Esophagus squamous epithelium (tissue), 5 donors: ENCODE data around the gene HMCES. TPM values are rescaled to one million over a fixed set of nuclear protein-coding genes. Genes with fewer than 3 reads are reported as not detected.

Source experiments
- DNase-seq: peaks from one replicate; lab custom pipeline; 2025; lab: John Stamatoyannopoulos, UW
- H3K27ac ChIP-seq, 4 donors: fragments of 200-600 bp; sonication (generic); one replicate each; pipeline ENCODE4 v1.5.1; 2016 to 2019; ENCODE audit warnings: mild to moderate bottlenecking in 1 of 4
- H3K27me3 ChIP-seq, 4 donors: fragments of 200-600 bp; sonication (generic); 1 replicate in 3 of 4; 2 replicates in 1 of 4; pipeline versions ENCODE4 v1.5.1 to v1.6.0; 2017 to 2021; ENCODE audit warnings: antibody characterized with exemption in 1 of 4
- H3K36me3 ChIP-seq, 3 donors: fragments of 200-600 bp; sonication (generic); one replicate each; pipeline ENCODE4 v1.5.1; 2016 to 2019
- H3K4me1 ChIP-seq, 3 donors: fragments of 200-600 bp; sonication (generic); one replicate each; pipeline ENCODE4 v1.5.1; 2017 to 2019
- H3K4me3 ChIP-seq, 4 donors: fragments of 200-600 bp; sonication (generic); 1 replicate in 3 of 4; 2 replicates in 1 of 4; pipeline ENCODE4 v1.5.1; 2016 to 2019; ENCODE audit warnings: mild to moderate bottlenecking in 2 of 4, moderate library complexity in 1 of 4
- H3K9me3 ChIP-seq, 3 donors: fragments of 200-600 bp; sonication (generic); one replicate each; pipeline ENCODE4 v1.5.1; 2016 to 2019
- POLR2A ChIP-seq, 4 donors: fragments of 450-650 bp; IDR thresholded peaks; one replicate each; pipeline ENCODE4 v1.6.1; 2017; ENCODE audit warnings: antibody characterized with exemption in 4 of 4, mild to moderate bottlenecking in 4 of 4, moderate library complexity in 3 of 4
- WGBS, 2 donors: methylation state at CpG; one replicate each; pipeline ENCODE4 v1.1.5; 2018; 5-methylcytosine and 5-hydroxymethylcytosine counted together
- intact Hi-C: fragments of 100-400 bp; cut with DNase I; formaldehyde crosslinking; loops from one replicate; pipeline ENCODE4 v1.15.0; 2022
- total RNA-seq, 4 donors: library from RNA; depleted of rRNA; stranded (reverse); fragments of >200 nt; gene quantifications; one replicate each; pipeline ENCODE4 v1.1.0, GENCODE V29; 2016
- TF ChIP-seq, protein P1 (sequence below), 6 experiments: fragments of 450-650 bp in 4 of 6; fragments of 200-600 bp in 2 of 6; sonication (generic) in 2 of 6; IDR thresholded peaks; one replicate each; pipeline ENCODE4 v1.5.1; 2016 to 2019; ENCODE audit warnings: antibody characterized with exemption in 6 of 6, mild to moderate bottlenecking in 4 of 6, moderate library complexity in 4 of 6
- donor health status: DM: yes; HTN: yes; CAD: no.

The HMCES gene
- total RNA-seq, 4 donors from 2014 or later: 24.2 to 32.7 (median 29.7) TPM

- peak overlapping the region; percentile 67 to 100 (median 86) for H3K4me3 ChIP-seq
- WGBS, 2 donors: 1 to 2% methylated on average over 19 to 39 of the region's 82 CpGs
- H3K27ac ChIP-seq: peak overlapping the region; percentile 96 to 98 (median 96)
- peak in 1 of 4 donors; percentile 24 for TF ChIP-seq POLR2A (IDR thresholded peaks at IDR 0.05)
- TF ChIP-seq, protein P1, sequence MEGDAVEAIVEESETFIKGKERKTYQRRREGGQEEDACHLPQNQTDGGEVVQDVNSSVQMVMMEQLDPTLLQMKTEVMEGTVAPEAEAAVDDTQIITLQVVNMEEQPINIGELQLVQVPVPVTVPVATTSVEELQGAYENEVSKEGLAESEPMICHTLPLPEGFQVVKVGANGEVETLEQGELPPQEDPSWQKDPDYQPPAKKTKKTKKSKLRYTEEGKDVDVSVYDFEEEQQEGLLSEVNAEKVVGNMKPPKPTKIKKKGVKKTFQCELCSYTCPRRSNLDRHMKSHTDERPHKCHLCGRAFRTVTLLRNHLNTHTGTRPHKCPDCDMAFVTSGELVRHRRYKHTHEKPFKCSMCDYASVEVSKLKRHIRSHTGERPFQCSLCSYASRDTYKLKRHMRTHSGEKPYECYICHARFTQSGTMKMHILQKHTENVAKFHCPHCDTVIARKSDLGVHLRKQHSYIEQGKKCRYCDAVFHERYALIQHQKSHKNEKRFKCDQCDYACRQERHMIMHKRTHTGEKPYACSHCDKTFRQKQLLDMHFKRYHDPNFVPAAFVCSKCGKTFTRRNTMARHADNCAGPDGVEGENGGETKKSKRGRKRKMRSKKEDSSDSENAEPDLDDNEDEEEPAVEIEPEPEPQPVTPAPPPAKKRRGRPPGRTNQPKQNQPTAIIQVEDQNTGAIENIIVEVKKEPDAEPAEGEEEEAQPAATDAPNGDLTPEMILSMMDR (IDR thresholded peaks at IDR 0.05): no peak
- H3K27me3 ChIP-seq: no peaks in the 10 kb centered on the region
- intact Hi-C loops: no loop called here
- DNase-seq: no peak
- peaks cover 14 to 52% (median 32%) of the 10 kb centered on the region in 3 donors for H3K4me1 ChIP-seq
- no peaks in the 10 kb centered on the region for H3K9me3 ChIP-seq
- H3K36me3 ChIP-seq: peaks cover 5 to 44% (median 11%) of the 10 kb centered on the region in 3 donors
These were observed 566 bp downstream of the HMCES start for GRCh38 chr3:129278966-129279906.

DNA sequence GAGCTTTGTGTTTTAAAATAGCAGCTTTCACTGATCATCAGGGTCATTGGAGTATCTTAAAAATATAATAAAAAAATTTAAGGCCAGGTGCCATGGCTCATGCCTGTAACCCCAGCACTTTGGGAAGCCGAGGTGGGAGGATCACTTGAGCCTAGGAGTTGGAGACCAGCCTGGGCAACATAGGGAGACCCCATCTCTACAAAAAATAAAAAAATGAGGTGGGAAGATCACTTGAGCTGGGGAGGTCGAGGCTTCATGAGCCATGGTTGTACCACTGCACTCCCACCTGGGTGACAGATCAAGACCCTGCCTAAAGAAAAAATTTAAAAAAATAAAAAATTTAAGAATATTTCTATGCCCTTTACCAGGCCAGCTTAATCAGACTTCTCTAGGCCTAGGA lies 1.5 kb downstream of the HMCES start:
- peaks cover 14 to 52% (median 32%) of the 10 kb centered on the region in 3 donors for H3K4me1 ChIP-seq
- H3K36me3 ChIP-seq: peaks cover 1 to 42% (median 5%) of the 10 kb centered on the region in 3 donors
- H3K4me3 ChIP-seq: peak overlapping the region in 3 of 4 donors; percentile 67 to 100 (median 77)
- no peak for TF ChIP-seq POLR2A (IDR thresholded peaks at IDR 0.05)
- TF ChIP-seq, protein P1 (IDR thresholded peaks at IDR 0.05): no peak
- WGBS, 2 donors: 72 to 77% methylated on average over 2 of the region's 2 CpGs
- intact Hi-C loops: no loop called here
- no peaks in the 10 kb centered on the region for H3K27me3 ChIP-seq
- no peaks in the 10 kb centered on the region for H3K9me3 ChIP-seq
- no peak for DNase-seq
- H3K27ac ChIP-seq: peak overlapping the region in 3 of 4 donors; percentile 96 to 98 (median 96)

DNA sequence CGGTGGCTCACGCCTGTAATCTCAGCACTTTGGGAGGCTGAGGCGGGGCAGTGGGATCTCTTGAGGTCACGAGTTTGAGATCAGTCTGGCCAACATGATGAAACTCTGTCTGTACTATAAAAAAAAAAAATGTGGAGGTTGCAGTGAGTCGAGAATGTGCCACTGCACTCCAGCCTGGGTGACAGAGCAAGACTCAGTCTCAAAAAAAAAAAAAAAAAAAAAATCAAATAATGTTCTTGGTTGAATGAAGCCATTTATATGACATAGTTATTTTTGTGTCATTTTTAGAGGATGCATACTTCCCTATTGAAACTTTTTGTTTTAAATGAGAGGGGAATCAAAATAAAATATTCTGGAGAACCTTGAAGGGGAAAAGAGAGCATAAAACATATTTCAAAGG lies 3.1 kb downstream of the HMCES start:
- no peak overlapping the region for H3K27ac ChIP-seq

GRCh38 chr3:129282727-129283327 lies 4.2 kb downstream of the HMCES start:
- Histone ChIP-seq H3K4me1 (peaks cover 11 to 45% (median 29%) of the 10 kb centered on the region in 3 donors), H3K27me3 (no peaks in the 10 kb centered on the region), H3K4me3 (no peak overlapping the region), H3K36me3 (peaks cover 0 to 40% (median 0%) of the 10 kb centered on the region in 3 donors), H3K27ac (peak overlapping the region in 3 of 4 donors; percentile 9 to 59 (median 10)), H3K9me3 (no peaks in the 10 kb centered on the region)
- intact Hi-C loops: no loop called here
- no peak for DNase-seq
- WGBS, 2 donors: 39 to 57% methylated on average over 6 of the region's 6 CpGs
- TF ChIP-seq, protein P1 (IDR thresholded peaks at IDR 0.05): no peak
- no peak for TF ChIP-seq POLR2A (IDR thresholded peaks at IDR 0.05)

More for the DNA sequence above, 3.1 kb downstream of the HMCES start:
- peaks cover 14 to 52% (median 32%) of the 10 kb centered on the region in 3 donors for H3K4me1 ChIP-seq
- H3K27me3 ChIP-seq: no peaks in the 10 kb centered on the region
- H3K36me3 ChIP-seq: peaks cover 0 to 40% (median 0%) of the 10 kb centered on the region in 3 donors
- no peak for DNase-seq
- intact Hi-C loops: no loop called here
- TF ChIP-seq POLR2A (IDR thresholded peaks at IDR 0.05): no peak
- TF ChIP-seq, protein P1 (IDR thresholded peaks at IDR 0.05): no peak
- WGBS, 2 donors: 70 to 82% methylated on average over 5 of the region's 5 CpGs
- no peaks in the 10 kb centered on the region for H3K9me3 ChIP-seq
- no peak overlapping the region for H3K4me3 ChIP-seq
